VCaP (cell line): ENCODE measurements around the gene AKAP6.

ENCODE experiments used
- H3K27ac ChIP-seq: fragments of 450-650 bp; 2 replicates; pipeline ENCODE4 v1.5.1; 2017
- TF ChIP-seq, protein P1 (sequence below): fragments of 450-650 bp; conservative IDR thresholded peaks from 2 replicates; pipeline ENCODE4 v1.5.1; 2017; ENCODE audit warnings: mild to moderate bottlenecking, moderate library complexity

Gene AKAP6

DNA sequence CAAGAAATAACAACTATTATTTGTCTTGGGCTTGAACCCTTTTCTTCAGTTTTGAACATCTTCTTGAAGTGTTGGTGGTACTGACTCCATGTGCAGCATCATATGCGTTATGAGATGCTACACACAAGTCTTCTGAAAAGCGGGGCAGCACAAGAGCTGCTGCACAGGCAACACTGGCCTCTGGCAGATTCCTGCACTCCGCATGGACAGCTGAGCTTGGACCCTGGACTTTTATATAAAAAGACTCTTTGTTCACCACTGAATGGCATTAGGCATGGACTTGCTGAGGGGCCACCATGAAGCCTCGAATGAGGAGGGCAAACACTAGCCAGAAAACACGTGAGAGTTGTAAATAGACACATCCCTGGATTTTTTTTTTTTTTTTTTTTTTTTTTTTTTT lies 398.7 kb downstream of the AKAP6 start:
- TF ChIP-seq, protein P1, sequence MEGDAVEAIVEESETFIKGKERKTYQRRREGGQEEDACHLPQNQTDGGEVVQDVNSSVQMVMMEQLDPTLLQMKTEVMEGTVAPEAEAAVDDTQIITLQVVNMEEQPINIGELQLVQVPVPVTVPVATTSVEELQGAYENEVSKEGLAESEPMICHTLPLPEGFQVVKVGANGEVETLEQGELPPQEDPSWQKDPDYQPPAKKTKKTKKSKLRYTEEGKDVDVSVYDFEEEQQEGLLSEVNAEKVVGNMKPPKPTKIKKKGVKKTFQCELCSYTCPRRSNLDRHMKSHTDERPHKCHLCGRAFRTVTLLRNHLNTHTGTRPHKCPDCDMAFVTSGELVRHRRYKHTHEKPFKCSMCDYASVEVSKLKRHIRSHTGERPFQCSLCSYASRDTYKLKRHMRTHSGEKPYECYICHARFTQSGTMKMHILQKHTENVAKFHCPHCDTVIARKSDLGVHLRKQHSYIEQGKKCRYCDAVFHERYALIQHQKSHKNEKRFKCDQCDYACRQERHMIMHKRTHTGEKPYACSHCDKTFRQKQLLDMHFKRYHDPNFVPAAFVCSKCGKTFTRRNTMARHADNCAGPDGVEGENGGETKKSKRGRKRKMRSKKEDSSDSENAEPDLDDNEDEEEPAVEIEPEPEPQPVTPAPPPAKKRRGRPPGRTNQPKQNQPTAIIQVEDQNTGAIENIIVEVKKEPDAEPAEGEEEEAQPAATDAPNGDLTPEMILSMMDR, result no peak
- H3K27ac ChIP-seq, result no peak overlapping the region

DNA sequence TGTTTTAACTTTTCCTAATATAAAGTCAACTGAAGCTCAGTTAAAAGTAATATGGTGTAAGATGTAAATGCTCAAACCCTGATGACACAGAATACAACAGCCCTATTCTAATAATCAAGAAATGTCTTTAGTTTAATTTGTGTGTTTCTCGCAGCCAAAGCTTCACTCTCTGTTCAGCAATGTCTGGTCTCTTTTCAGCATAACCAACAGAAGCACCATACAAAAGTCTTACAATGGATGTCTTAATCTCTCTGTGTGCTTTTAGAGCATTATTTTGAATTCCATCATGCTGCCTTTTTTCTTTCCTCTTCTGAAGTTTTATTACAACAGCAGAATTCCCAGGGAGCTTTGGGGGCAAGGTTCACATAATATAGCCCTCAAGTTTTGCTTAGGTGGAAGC lies 399.4 kb downstream of the AKAP6 start:
- TF ChIP-seq, protein P1, result no peak
- H3K27ac ChIP-seq, result no peak overlapping the region

DNA sequence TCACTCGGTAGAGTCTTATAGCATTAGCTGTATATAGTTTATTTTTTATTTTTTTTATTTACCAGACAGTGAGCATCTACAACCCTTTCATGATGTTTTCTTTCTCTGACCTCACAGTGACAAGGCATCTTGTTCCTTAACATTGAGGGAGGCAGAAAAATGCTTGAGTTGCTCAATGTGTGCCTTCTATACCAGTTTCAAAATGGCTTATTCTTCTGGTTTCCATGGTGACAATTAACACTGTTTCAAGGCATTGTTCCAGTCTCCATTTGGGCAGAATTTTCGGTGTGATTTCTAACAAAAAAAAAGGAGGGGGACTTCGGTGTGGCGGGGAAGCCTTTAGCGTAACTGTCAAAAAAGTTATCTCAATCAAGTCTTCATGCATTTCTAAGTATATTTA lies 399.9 kb downstream of the AKAP6 start:
- TF ChIP-seq, protein P1, result no peak
- no peak overlapping the region for H3K27ac ChIP-seq

DNA sequence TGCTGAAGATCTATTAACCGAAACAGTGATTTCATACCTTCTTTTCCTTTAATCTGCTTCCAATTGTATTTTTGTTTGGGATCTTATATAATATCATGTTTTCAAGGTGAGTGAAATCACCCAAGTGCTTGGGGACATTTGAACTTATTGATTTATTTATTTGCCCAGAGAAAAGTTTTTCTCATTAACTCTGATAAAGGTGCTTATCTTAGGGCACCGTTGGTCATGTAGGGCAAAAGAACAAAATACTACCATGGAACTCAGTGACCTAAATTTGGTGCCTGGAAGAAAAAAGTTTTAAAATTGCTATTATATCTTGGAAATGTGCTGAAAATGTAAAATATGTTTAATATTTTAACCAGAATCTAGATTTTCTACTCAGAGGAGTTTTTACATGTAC lies 402.2 kb downstream of the AKAP6 start:
- TF ChIP-seq, protein P1, result no peak
- H3K27ac ChIP-seq, result no peak overlapping the region

DNA sequence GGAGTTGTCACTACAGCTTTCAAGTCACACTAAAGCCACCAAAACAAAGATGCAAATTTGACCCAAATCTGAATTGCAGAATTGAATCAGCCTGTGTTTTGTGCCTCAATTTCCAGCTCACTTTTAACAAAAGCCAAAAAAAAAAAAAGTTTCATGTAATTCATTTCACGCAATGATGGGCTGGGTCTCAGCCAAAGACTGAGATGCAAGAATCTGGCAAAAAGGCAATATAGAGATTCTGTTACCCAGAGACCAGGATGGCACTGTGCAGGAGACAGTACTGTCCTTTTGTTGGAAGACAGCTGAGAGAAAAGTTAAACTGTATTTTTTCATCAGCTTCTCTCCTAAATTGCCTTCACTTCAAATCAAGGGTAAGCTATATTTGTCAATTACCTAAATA lies 403.9 kb downstream of the AKAP6 start:
- TF ChIP-seq, protein P1, result no peak
- no peak overlapping the region for H3K27ac ChIP-seq

DNA sequence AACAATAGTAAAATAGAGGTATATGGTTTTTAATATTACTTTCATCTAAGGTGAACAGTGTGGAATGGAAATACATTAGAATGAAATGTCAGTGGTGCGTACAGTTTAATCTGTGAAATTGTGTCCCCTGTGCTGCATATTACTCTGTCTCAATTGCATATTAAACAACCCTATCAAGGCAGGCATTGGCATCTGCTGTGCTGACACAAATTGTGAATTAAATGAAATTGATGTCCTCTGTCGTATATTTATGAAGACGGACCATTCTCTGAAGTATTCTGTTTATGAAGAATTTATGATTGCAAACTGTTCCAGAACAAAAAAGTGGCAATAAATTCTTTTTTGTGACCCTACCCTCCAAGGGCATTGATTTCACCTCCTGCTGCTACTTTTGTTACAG lies 405.2 kb downstream of the AKAP6 start:
- no peak overlapping the region for H3K27ac ChIP-seq
- TF ChIP-seq, protein P1, result no peak

DNA sequence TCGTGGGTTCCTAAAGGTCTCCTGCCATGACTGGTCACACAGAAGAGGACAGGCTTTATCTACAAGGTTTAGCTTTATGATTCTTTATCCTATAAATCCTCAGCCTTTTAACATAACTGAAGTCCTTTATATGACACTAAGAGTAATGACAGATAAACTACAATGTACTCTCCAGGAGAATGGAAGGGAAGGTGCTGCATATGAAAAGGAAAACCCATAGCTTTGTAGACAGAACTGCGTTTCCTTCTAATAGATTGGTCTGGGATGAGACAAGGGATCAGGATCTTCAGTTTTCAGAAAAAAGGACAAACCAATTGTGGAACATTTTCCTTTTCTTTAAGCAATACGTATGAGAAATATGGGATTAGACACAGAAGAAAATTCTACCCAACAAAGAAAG lies 408.5 kb downstream of the AKAP6 start:
- no peak overlapping the region for H3K27ac ChIP-seq
- TF ChIP-seq, protein P1, result no peak
